MCF 10A (cell line): ENCODE measurements around the gene KCNG1. TPM values are rescaled to one million over a fixed set of nuclear protein-coding genes. Genes with fewer than 3 reads are reported as not detected.

Source experiments
- BruUV-seq: library from RNA; stranded (reverse); fragments of 400-500 nt; replicated peaks from 2 replicates; lab custom pipeline; 2021; lab: Mats Ljungman, UMichigan
- CTCF ChIA-PET: fragments of 300-600 bp; sonication (Branson Sonifier 250); formaldehyde crosslinking; extraction: SDS; loops from one replicate; lab custom pipeline; 2021; ENCODE audit warnings: antibody characterized with exemption, inconsistent platforms; lab: Yijun Ruan, JAX
- POLR2A ChIA-PET: fragments of 300-600, 350-650 bp; sonication (Branson Sonifier 250); formaldehyde crosslinking; extraction: SDS; loops from one replicate; lab custom pipeline; 2020; ENCODE audit warnings: antibody characterized with exemption, inconsistent platforms; lab: Yijun Ruan, JAX
- DNase-seq: peaks from one replicate; pipeline ENCODE4 v3.0.0-alpha.2; 2018; ENCODE audit not compliant: unreplicated experiment
- H3K27ac Mint-ChIP-seq: one replicate; pipeline ENCODE4 v1.8.0; 2022; ENCODE audit warnings: mild to moderate bottlenecking, low read depth, mixed read lengths; ENCODE audit not compliant: unreplicated experiment
- H3K27me3 Mint-ChIP-seq: one replicate; pipeline ENCODE4 v1.8.0; 2022; ENCODE audit warnings: mixed read lengths; ENCODE audit not compliant: insufficient read depth, unreplicated experiment
- H3K36me3 Mint-ChIP-seq: one replicate; pipeline ENCODE4 v1.8.0; 2022; ENCODE audit warnings: mild to moderate bottlenecking, moderate library complexity, mixed read lengths; ENCODE audit not compliant: insufficient read depth, unreplicated experiment
- H3K4me1 Mint-ChIP-seq: one replicate; pipeline ENCODE4 v1.8.0; 2022; ENCODE audit warnings: mixed read lengths; ENCODE audit not compliant: insufficient read depth, unreplicated experiment
- H3K4me3 Mint-ChIP-seq: one replicate; pipeline ENCODE4 v1.8.0; 2022; ENCODE audit warnings: mild to moderate bottlenecking, moderate library complexity, mixed read lengths; ENCODE audit not compliant: unreplicated experiment
- H3K9me3 Mint-ChIP-seq: one replicate; pipeline ENCODE4 v1.8.0; 2022; ENCODE audit warnings: mixed read lengths; ENCODE audit not compliant: unreplicated experiment
- intact Hi-C: fragments of 100-400 bp; cut with micrococcal nuclease; formaldehyde crosslinking; loops from 2 replicates; pipeline ENCODE4 v1.14.1; 2022
- total RNA-seq: library from RNA; stranded (reverse); gene quantifications from 2 replicates; pipeline ENCODE4 v1.2.3, GENCODE V29; 2022
- TF ChIP-seq, protein P1 (sequence below): fragments of 200-600 bp; IDR thresholded peaks from one replicate; pipeline ENCODE4 v1.8.0; 2022; ENCODE audit warnings: antibody characterized with exemption, mild to moderate bottlenecking; ENCODE audit not compliant: unreplicated experiment

The KCNG1 gene
- total RNA-seq, 1 experiment from 2014 or later: 24.8 TPM

DNA sequence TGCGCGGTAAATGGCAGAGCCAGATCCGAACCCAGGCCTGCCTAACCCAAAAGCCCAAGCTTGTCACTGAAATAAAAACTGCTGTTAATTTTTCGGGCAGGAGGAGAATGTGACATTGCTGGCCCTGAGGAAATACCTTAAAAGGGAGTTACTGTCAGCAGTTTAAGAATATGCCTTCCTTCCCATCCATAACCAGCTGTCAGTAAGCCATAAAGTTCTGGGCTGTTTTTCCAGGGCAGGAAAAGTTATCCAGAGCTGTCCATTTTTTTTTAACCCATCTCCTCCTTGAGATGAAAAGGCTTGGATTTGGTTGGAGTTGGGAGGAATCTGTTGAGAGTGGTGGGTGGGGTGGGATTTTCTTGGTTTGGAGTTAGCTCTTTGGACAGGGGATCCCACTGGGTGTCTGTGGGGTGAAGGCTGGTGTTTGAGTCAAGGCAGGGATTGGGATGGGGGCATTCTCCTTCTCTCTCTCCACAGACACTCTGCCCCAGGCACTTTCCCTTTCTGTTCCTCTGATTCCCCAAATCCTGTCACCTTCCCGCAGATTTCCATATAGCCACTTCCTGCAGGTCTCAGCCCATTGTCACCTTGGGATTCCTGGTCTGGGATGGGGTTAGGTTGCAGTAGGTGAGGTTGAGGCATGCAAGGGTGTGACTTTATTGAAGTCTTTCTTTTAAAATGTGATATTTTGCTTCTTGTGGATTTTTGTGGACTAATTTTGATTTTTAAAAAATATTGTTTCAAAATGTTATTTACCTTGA is 4.3 kb upstream of the KCNG1 start:
- no peak for DNase-seq
- H3K4me1 Mint-ChIP-seq: peaks cover 7% of the 10 kb centered on the region
- peaks cover 26% of the 10 kb centered on the region for H3K27me3 Mint-ChIP-seq
- no TSS peak for BruUV-seq
- H3K4me3 Mint-ChIP-seq: no peak overlapping the region
- intact Hi-C loops: no loop called here
- CTCF ChIA-PET: interaction anchor here (0.5 to 4.0 kb wide), 8 partner anchors 12 to 568 kb away, joined by 3 to 35 read pairs (median 4); no protein-coding TSS in a partner anchor
- H3K9me3 Mint-ChIP-seq: no peaks in the 10 kb centered on the region
- peaks cover 3% of the 10 kb centered on the region for H3K36me3 Mint-ChIP-seq
- POLR2A ChIA-PET: interaction anchor here (0.6 to 1.9 kb wide), 3 partner anchors 35 to 1423 kb away, joined by 3 to 6 read pairs (median 3); no protein-coding TSS in a partner anchor
- TF ChIP-seq, protein P1, sequence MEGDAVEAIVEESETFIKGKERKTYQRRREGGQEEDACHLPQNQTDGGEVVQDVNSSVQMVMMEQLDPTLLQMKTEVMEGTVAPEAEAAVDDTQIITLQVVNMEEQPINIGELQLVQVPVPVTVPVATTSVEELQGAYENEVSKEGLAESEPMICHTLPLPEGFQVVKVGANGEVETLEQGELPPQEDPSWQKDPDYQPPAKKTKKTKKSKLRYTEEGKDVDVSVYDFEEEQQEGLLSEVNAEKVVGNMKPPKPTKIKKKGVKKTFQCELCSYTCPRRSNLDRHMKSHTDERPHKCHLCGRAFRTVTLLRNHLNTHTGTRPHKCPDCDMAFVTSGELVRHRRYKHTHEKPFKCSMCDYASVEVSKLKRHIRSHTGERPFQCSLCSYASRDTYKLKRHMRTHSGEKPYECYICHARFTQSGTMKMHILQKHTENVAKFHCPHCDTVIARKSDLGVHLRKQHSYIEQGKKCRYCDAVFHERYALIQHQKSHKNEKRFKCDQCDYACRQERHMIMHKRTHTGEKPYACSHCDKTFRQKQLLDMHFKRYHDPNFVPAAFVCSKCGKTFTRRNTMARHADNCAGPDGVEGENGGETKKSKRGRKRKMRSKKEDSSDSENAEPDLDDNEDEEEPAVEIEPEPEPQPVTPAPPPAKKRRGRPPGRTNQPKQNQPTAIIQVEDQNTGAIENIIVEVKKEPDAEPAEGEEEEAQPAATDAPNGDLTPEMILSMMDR: no peak
- no peak overlapping the region for H3K27ac Mint-ChIP-seq

DNA sequence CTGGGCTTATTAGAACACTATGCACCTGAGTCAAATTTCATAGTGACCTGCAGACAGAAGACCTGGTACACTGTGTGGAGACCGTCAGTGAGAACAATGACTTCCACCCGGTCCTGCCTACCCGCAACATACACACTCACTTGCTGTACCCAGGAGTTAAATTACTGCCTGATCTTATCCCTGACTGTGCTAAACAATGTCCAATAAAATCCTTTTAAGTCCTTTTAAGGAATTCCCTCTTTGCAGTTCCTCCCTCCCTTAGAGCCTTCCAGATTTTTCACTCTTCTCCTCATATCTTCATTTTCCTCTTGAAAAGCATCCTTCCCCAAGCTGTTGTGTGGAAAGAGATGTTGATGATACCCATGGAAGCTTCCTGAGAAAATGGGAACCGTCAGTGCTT is 3.4 kb upstream of the KCNG1 start:
- TF ChIP-seq, protein P1: no peak
- intact Hi-C loops: no loop called here
- no TSS peak for BruUV-seq
- ChIA-PET POLR2A (no interaction called here), CTCF (interaction anchor here (0.5 to 3.0 kb wide), 4 partner anchors 11 to 346 kb away, joined by 3 to 13 read pairs (median 8); no protein-coding TSS in a partner anchor)
- Mint-ChIP-seq H3K27ac (no peak overlapping the region), H3K4me3 (no peak overlapping the region), H3K9me3 (no peaks in the 10 kb centered on the region), H3K36me3 (peaks cover 4% of the 10 kb centered on the region), H3K27me3 (peaks cover 26% of the 10 kb centered on the region), H3K4me1 (peaks cover 15% of the 10 kb centered on the region)
- no peak for DNase-seq

DNA sequence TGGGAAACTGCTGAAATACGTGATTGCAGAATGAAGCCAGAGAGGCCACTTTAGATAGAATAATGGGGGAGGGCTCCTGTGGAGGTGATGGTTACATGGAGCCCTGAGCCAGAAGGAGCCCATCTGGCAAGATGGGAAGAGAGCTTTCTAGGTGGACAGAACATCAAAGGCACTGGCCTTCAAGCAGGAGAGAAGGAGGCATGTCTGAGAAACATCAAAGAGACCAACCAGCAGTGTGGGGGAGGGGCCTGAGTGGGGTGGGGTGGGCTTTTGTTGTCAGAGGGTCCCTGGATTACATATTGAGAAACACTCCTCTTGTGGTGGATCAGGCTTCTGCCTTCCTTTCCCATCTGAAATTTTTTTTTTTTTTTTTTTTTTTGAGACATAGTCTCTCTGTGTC is 1.9 kb upstream of the KCNG1 start:
- CTCF ChIA-PET: interaction anchor here (0.7 to 2.1 kb wide), 2 partner anchors 9 to 65 kb away, joined by 3 to 13 read pairs; no protein-coding TSS in a partner anchor
- Mint-ChIP-seq H3K9me3 (no peaks in the 10 kb centered on the region), H3K27ac (no peak overlapping the region), H3K27me3 (peaks cover 22% of the 10 kb centered on the region), H3K36me3 (peaks cover 4% of the 10 kb centered on the region), H3K4me3 (no peak overlapping the region), H3K4me1 (peaks cover 15% of the 10 kb centered on the region)
- intact Hi-C loops: no loop called here
- BruUV-seq: no TSS peak
- POLR2A ChIA-PET: no interaction called here
- DNase-seq: no peak
- TF ChIP-seq, protein P1: no peak

DNA sequence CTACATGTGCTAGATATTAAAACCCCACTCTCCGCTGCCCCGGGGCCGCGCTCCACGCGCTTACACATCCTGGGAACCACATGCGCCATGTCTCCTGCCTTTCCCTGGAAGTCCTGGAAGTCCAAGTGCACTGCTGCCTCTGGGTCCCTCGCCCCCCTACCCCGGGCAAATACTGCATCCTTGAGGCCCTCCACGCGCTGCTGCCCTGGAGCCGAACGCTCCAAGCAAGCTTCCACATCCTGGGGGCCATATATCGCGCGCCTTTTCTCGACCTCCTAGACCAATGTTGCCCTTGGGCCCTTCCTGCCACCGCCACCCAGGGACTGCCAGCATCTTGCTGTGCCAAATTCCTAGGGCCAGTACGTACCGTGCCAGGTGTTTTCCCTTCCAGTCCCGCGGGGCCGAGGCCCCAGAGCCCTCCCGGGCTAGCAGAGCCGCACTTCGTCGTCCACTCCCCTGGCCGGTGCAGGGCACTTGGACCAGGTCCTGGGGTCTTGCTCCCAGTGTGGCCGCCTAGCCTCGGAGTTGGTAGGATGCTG is 779 bp upstream of the KCNG1 start:
- peak overlapping the region; percentile 71 for H3K4me3 Mint-ChIP-seq
- peaks cover 9% of the 10 kb centered on the region for H3K36me3 Mint-ChIP-seq
- POLR2A ChIA-PET: interaction anchor here (0.6 to 1.0 kb wide), 2 partner anchors 31 to 403 kb away, joined by 3 to 4 read pairs; no protein-coding TSS in a partner anchor
- no peak overlapping the region for H3K27ac Mint-ChIP-seq
- intact Hi-C loops: no loop called here
- CTCF ChIA-PET: interaction anchor here (0.6 to 0.7 kb wide), 2 partner anchors 76 to 302 kb away, joined by 3 read pairs; no protein-coding TSS in a partner anchor
- no peak for DNase-seq
- no TSS peak for BruUV-seq
- no peaks in the 10 kb centered on the region for H3K9me3 Mint-ChIP-seq
- peaks cover 15% of the 10 kb centered on the region for H3K4me1 Mint-ChIP-seq
- TF ChIP-seq, protein P1: no peak
- H3K27me3 Mint-ChIP-seq: peaks cover 11% of the 10 kb centered on the region
